Fibroblast of lung (primary cell): Measurements from ENCODE around the gene EFHD1. TPM values are rescaled to one million over a fixed set of nuclear protein-coding genes. Genes with fewer than 3 reads are reported as not detected.

Experiments used
- DNase-seq, 2 donors: peaks; one replicate each; pipeline versions ENCODE4 v3.0.0 to v3.0.0-alpha.2; 2010; ENCODE audit warnings: low read depth in 2 of 2
- H2AFZ ChIP-seq: 2 replicates; pipeline ENCODE4 v1.5.1; 2012; ENCODE audit warnings: low read length, control low read depth, inconsistent platforms
- H3K27ac ChIP-seq: 2 replicates; pipeline ENCODE4 v1.5.1; 2011; ENCODE audit warnings: low read length, control low read depth; ENCODE audit not compliant: insufficient read depth
- H3K27me3 ChIP-seq: 2 replicates; pipeline ENCODE4 v1.5.1; 2011; ENCODE audit warnings: mild to moderate bottlenecking, low read length; ENCODE audit not compliant: control insufficient read depth, insufficient read depth
- H3K36me3 ChIP-seq: 2 replicates; pipeline ENCODE4 v1.5.1; 2011; ENCODE audit warnings: low read length; ENCODE audit not compliant: control insufficient read depth, insufficient read depth
- H3K4me1 ChIP-seq: 2 replicates; pipeline ENCODE4 v1.5.1; 2011; ENCODE audit warnings: low read length; ENCODE audit not compliant: control insufficient read depth, insufficient read depth; ENCODE audit errors: extremely low read depth
- H3K4me2 ChIP-seq: 2 replicates; pipeline ENCODE4 v1.5.1; 2011; ENCODE audit warnings: low read length, control low read depth; ENCODE audit not compliant: insufficient read depth; ENCODE audit errors: extremely low read depth
- H3K4me3 ChIP-seq, 4 experiments: fragments of 200-600 bp in 1 of 4; sonication (generic) in 1 of 4; replicated peaks in 1 of 4; 2 replicates each; pipeline ENCODE4 v1.5.1; 2011 to 2016; ENCODE audit warnings: low read length in 4 of 4, low read depth in 3 of 4, mild to moderate bottlenecking in 3 of 4, control low read depth in 2 of 4, inconsistent platforms in 1 of 4, mixed read lengths in 1 of 4; ENCODE audit not compliant: insufficient read depth in 1 of 4; ENCODE audit errors: control extremely low read depth in 1 of 4
- H3K79me2 ChIP-seq: 2 replicates; pipeline ENCODE4 v1.5.1; 2012; ENCODE audit warnings: mild to moderate bottlenecking, low read length, inconsistent platforms; ENCODE audit not compliant: control insufficient read depth, insufficient read depth
- H3K9ac ChIP-seq: 2 replicates; pipeline ENCODE4 v1.5.1; 2011; ENCODE audit warnings: mild to moderate bottlenecking, low read length, control low read depth; ENCODE audit not compliant: insufficient read depth
- H3K9me3 ChIP-seq: 2 replicates; pipeline ENCODE4 v1.5.1; 2012; ENCODE audit warnings: low read depth, low read length; ENCODE audit not compliant: control insufficient read depth, insufficient read depth
- H4K20me1 ChIP-seq: 2 replicates; pipeline ENCODE4 v1.5.1; 2011; ENCODE audit warnings: low read length; ENCODE audit not compliant: control insufficient read depth, insufficient read depth; ENCODE audit errors: extremely low read depth
- CTCF ChIP-seq, 2 donors: IDR thresholded peaks in 1 of 2; conservative IDR thresholded peaks in 1 of 2; 1 replicate in 1 of 2; 2 replicates in 1 of 2; pipeline ENCODE4 v1.5.1; 2011 to 2012; ENCODE audit warnings: low read length in 2 of 2, control low read depth in 1 of 2, inconsistent platforms in 1 of 2, low read depth in 1 of 2, mild to moderate bottlenecking in 1 of 2
- EZH2 ChIP-seq: IDR thresholded peaks from 2 replicates; pipeline ENCODE4 v1.5.1; 2012; ENCODE audit warnings: low read length, control low read depth, mild to moderate bottlenecking; ENCODE audit errors: missing control alignments
- polyA plus RNA-seq, 2 donors: library from polyadenylated mRNA; depleted of rRNA in 1 of 2; stranded (reverse) in 1 of 2; unstranded in 1 of 2; fragments of >200 nt; gene quantifications; 2 replicates each; pipeline ENCODE4 v1.2.1, GENCODE V29; 2011 to 2012; ENCODE audit warnings: missing spikeins in 1 of 2
- total RNA-seq: library from RNA; depleted of rRNA; stranded (reverse); fragments of >200 nt; gene quantifications from 2 replicates; pipeline ENCODE4 v1.2.1, GENCODE V29; 2014

The EFHD1 gene
- total and polyA plus RNA-seq, 2 donors (not counting 1 experiment from before 2014, with no cell fraction given) = 0.83 TPM; not detected in 1

- Histone ChIP-seq H3K9ac (no peak overlapping the region), H2AFZ (no peak overlapping the region), H4K20me1 (no peaks in the 10 kb centered on the region), H3K27me3 (no peaks in the 10 kb centered on the region), H3K79me2 (no peaks in the 10 kb centered on the region), H3K4me2 (no peak overlapping the region), H3K27ac (no peak overlapping the region), H3K4me3 (no peak overlapping the region), H3K4me1 (peaks cover 1% of the 10 kb centered on the region), H3K36me3 (no peaks in the 10 kb centered on the region), H3K9me3 (no peaks in the 10 kb centered on the region)
- TF ChIP-seq EZH2 (no peak), CTCF (conservative IDR thresholded peaks at IDR 0.05 in 1 of 2, IDR thresholded peaks at IDR 0.05 in 1 of 2; ENCODE audit: low read depth in 1 of 2, low read length in 2 of 2) (no peak)
- no peak for DNase-seq
Measured at GRCh38 chr2:232598293-232598692, 35.1 kb upstream of the EFHD1 start.

DNA sequence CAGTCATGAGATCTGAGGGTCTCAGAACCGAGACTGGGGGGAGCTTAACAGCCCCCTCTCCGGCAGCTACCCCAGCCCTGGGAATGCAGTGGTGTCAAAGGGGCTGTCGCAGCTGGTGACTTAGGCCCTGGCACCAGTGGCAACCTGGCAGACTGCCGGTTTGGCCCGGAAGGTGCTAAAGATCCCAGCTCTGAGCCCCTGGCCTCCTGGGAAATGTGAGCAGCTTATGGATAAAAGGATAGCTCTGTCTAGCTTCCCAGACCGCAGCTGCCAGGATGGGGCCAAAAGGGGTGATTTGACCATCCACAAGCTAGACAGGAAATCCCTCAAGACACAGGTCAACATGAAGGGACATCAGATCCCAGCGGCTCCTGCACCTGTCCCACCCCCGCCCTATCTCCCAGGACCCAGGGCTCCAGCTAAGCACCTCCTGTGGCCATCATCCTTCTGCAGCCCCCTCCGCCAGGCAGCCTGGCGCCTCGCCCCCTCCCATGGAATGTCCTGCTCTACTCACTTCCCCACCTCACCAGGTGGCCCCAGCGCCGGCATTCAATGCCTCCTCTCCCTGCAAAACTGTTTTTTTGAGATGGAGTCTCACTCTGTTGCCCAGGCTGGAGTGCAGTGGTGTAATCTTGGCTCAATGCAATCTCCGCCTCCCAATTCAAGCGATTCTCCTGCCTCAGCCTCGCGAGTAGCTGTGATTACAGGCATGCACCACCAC, 33.2 kb upstream of the EFHD1 start:
- Histone ChIP-seq H3K4me2 (no peak overlapping the region), H3K4me3 (no peak overlapping the region), H3K9me3 (no peaks in the 10 kb centered on the region), H3K4me1 (no peaks in the 10 kb centered on the region), H3K9ac (no peak overlapping the region), H3K36me3 (no peaks in the 10 kb centered on the region), H3K27ac (no peak overlapping the region), H3K79me2 (no peaks in the 10 kb centered on the region), H3K27me3 (no peaks in the 10 kb centered on the region), H2AFZ (no peak overlapping the region), H4K20me1 (no peaks in the 10 kb centered on the region)
- DNase-seq = no peak
- TF ChIP-seq EZH2 = no peak
- no peak for TF ChIP-seq CTCF (conservative IDR thresholded peaks at IDR 0.05 in 1 of 2, IDR thresholded peaks at IDR 0.05 in 1 of 2; ENCODE audit: low read depth in 1 of 2, low read length in 2 of 2)

GRCh38 chr2:232603283-232603682, 30.1 kb upstream of the EFHD1 start:
- Histone ChIP-seq H3K27me3 (no peaks in the 10 kb centered on the region), H3K79me2 (no peaks in the 10 kb centered on the region), H2AFZ (no peak overlapping the region), H3K36me3 (no peaks in the 10 kb centered on the region), H3K9me3 (no peaks in the 10 kb centered on the region), H4K20me1 (no peaks in the 10 kb centered on the region), H3K4me2 (no peak overlapping the region), H3K4me1 (no peaks in the 10 kb centered on the region), H3K4me3 (no peak overlapping the region), H3K9ac (no peak overlapping the region), H3K27ac (no peak overlapping the region)
- no peak for DNase-seq
- TF ChIP-seq CTCF (conservative IDR thresholded peaks at IDR 0.05 in 1 of 2, IDR thresholded peaks at IDR 0.05 in 1 of 2; ENCODE audit: low read depth in 1 of 2, low read length in 2 of 2) (no peak), EZH2 (no peak)
